ENCODE data around the gene RASGRF2. TPM values are rescaled to one million over a fixed set of nuclear protein-coding genes. Genes with fewer than 3 reads are reported as not detected.

The RASGRF2 gene
- total RNA-seq, 4 donors from 2014 or later = 1.0 to 5.3 (median 1.8) TPM

DNA sequence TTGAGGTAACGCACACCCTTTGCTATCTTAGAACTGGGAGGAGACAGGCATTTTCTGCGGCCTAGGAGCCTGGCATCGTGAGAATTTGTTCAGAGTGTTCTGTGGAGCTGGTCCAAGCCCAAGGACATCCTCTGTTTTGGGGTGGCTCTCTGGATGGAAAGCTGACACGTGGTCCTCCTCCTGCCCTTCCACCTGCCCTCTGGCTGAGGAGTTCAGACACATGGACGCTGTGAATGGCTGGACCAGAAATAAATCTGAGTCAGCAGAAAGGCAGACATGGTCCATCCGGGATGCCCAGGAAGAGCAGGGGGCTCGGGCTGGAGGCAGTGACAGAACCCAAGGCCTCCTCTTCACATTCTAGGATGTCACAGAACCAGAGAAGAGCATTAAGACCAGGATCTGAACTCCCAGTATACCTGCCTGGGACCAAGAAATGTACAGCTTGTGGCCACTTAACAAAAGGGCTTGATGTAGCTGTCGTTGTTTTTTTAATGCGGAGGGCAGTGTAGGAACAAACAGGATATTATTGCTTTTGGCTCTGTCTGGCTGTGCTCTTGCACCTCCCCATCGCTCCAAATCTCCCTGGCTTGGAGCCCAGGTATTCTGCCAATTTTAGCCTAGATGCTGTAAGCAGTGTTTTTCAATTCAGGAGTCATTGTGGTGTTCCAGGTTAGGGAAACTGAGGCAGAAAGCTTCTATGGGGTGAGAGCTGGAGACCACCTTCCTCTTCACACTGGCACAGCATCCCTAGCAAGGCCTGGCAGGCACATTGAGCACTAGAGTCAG is 275.3 kb downstream of the RASGRF2 start:
- 63 to 68% methylated on average over 10 of the region's 10 CpGs for WGBS, 2 donors
- no peak overlapping the region for H3K4me3 ChIP-seq (ENCODE audit: low read depth, poor library complexity, severe bottlenecking)
- TF ChIP-seq, protein P1, sequence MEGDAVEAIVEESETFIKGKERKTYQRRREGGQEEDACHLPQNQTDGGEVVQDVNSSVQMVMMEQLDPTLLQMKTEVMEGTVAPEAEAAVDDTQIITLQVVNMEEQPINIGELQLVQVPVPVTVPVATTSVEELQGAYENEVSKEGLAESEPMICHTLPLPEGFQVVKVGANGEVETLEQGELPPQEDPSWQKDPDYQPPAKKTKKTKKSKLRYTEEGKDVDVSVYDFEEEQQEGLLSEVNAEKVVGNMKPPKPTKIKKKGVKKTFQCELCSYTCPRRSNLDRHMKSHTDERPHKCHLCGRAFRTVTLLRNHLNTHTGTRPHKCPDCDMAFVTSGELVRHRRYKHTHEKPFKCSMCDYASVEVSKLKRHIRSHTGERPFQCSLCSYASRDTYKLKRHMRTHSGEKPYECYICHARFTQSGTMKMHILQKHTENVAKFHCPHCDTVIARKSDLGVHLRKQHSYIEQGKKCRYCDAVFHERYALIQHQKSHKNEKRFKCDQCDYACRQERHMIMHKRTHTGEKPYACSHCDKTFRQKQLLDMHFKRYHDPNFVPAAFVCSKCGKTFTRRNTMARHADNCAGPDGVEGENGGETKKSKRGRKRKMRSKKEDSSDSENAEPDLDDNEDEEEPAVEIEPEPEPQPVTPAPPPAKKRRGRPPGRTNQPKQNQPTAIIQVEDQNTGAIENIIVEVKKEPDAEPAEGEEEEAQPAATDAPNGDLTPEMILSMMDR (IDR thresholded peaks at IDR 0.05) = no peak
- TF ChIP-seq POLR2A (IDR thresholded peaks at IDR 0.05) = no peak
- DNase-seq (ENCODE audit: low spot score in 2 of 2) = no peak
- intact Hi-C loops (cut with DNase I; ENCODE audit: low total_unique reads) = no loop called here

DNA sequence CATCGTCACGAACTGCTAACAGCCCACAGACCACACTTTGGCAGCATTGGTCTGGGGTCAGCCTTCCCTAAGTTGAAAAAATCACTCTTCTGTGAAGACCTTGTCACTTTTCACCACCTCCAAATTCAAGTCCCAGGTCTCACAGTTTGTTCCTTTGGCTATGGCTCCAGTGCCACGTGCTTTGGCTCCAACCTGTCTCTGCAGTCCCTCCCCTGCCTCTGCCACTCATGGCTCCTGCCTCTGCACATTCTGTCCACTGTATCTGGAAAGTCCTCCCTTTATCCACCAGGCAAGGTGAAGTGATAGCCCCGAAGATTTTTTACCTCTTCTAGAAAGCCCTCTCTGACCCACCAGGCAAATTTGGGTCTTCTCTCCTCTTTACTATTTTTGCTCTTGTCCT is 278.3 kb downstream of the RASGRF2 start:
- H3K4me3 ChIP-seq (ENCODE audit: low read depth, poor library complexity, severe bottlenecking) = no peak overlapping the region
- WGBS, 2 donors = 91% methylated on average over 4 of the region's 4 CpGs
- intact Hi-C loops (cut with DNase I; ENCODE audit: low total_unique reads) = no loop called here
- DNase-seq (ENCODE audit: low spot score in 2 of 2) = no peak
- TF ChIP-seq, protein P1 (IDR thresholded peaks at IDR 0.05) = no peak
- no peak for TF ChIP-seq POLR2A (IDR thresholded peaks at IDR 0.05)

DNA sequence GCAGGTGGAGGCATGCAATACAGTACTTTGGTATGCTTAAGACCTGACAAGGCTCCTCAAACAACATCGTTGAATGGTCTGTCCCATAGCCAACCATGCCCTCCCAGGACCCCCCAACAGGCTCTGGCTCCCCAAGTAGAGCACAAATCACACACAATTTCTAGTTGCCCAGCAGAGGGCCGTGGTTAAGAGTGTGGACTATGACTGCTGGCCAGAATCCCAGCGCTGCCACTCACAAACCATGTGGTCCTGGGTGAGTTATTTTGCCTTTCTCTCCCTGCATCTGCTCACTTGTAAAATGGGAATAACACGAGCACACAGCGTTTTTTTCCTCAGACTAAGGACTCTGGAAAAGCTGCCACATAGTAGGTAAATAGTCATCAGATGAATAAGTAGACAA is 279.4 kb downstream of the RASGRF2 start:
- 68 to 74% methylated on average over 5 of the region's 5 CpGs for WGBS, 2 donors
- no peak for DNase-seq (ENCODE audit: low spot score in 2 of 2)
- intact Hi-C loops (cut with DNase I; ENCODE audit: low total_unique reads) = no loop called here
- TF ChIP-seq, protein P1 (IDR thresholded peaks at IDR 0.05) = no peak
- no peak for TF ChIP-seq POLR2A (IDR thresholded peaks at IDR 0.05)
- no peak overlapping the region for H3K4me3 ChIP-seq (ENCODE audit: low read depth, poor library complexity, severe bottlenecking)

DNA sequence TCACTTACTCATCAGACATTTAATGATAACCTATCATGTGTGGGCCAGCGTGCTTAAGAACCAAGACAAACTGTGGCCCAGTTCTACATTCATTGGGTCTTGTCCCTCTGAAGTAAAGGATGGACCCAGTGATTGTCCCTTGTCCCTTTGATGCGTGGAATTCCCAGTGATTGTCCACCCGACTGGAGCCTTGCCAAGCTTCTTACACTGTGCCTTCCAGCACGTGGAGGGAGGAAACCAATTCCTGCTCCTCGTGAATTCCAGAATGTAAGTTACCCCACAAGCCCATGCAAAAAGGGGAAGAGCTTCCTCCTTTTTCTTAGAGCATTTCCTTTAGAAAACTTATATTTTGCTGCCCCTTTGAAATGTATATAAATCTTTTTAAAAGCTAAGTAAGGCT is 280.8 kb downstream of the RASGRF2 start:
- TF ChIP-seq POLR2A (IDR thresholded peaks at IDR 0.05) = no peak
- TF ChIP-seq, protein P1 (IDR thresholded peaks at IDR 0.05) = no peak
- intact Hi-C loops (cut with DNase I; ENCODE audit: low total_unique reads) = no loop called here
- DNase-seq (ENCODE audit: low spot score in 2 of 2) = no peak
- no peak overlapping the region for H3K4me3 ChIP-seq (ENCODE audit: low read depth, poor library complexity, severe bottlenecking)
- WGBS, 2 donors = 55 to 76% methylated on average over 5 of the region's 5 CpGs

DNA sequence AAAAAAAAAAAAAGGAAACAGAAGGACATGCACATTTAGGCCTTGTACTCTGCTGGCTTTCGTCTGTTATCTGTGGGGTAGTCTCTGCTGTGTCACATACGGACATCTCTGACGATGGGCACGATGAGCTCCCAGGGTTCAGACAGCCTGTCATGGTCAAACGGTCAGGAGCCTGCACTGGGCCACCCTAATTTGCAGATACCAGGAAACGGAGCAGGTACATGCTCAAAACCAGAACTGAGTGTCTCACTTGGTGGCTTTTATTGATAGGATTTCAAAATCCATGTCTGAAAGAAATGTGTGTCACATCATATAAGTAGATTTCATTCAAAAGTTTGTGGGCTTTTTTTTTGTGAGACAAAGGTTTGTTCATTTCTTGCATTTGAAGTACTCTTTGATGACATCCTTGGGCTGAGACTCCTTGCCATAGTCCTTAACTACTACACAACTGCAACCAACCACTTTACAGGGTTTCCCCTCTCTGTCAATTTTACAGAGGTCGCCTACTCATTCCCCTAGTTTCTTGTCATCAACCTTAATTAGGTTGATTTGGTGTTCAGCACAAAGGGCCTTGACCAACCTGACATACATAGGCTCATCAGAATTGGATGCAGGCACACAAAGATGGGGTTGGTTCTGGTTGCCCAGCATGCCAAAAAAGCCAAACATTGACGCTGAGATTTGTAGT is 281.9 kb downstream of the RASGRF2 start:
- no peak overlapping the region for H3K4me3 ChIP-seq (ENCODE audit: low read depth, poor library complexity, severe bottlenecking)
- DNase-seq (ENCODE audit: low spot score in 2 of 2) = no peak
- TF ChIP-seq, protein P1 (IDR thresholded peaks at IDR 0.05) = no peak
- TF ChIP-seq POLR2A (IDR thresholded peaks at IDR 0.05) = no peak
- intact Hi-C loops (cut with DNase I; ENCODE audit: low total_unique reads) = no loop called here
- 75 to 85% methylated on average over 8 of the region's 8 CpGs for WGBS, 2 donors
